Stimulated activated effector memory CD8-positive, alpha-beta T cell treated with anti-CD3 and anti-CD28 coated beads, Interleukin-12 subunit alpha, Interleukin-12 subunit beta, amount 100 ng/mL, for 72 hours (primary cell): ENCODE measurements around the gene ULK4.
A peak's percentile ranks its signal among the peaks of the same experiment; 100 is the strongest.
"Not testable (repeated sequence)": the region's sequence is repeated elsewhere in the genome, so short reads cannot be mapped to it uniquely, and the experiment has no call there.

Experiments used
- ATAC-seq: fragments of 150-1000 bp; cut with Tn5 transposase; 2 replicates; pipeline ENCODE4 v1.10.0; 2021
- DNase-seq, 2 donors: peaks; one replicate each; pipeline ENCODE4 v3.0.0; 2021 to 2022; ENCODE audit warnings: low spot score in 2 of 2
- H3K27ac Mint-ChIP-seq: one replicate; pipeline ENCODE4 v1.8.0; 2022; ENCODE audit warnings: mild to moderate bottlenecking, mixed read lengths
- H3K36me3 Mint-ChIP-seq: one replicate; pipeline ENCODE4 v1.8.0; 2022; ENCODE audit warnings: mild to moderate bottlenecking, mixed read lengths
- H3K4me1 Mint-ChIP-seq: one replicate; pipeline ENCODE4 v1.8.0; 2022; ENCODE audit warnings: mixed read lengths
- H3K4me3 Mint-ChIP-seq: one replicate; pipeline ENCODE4 v1.8.0; 2022; ENCODE audit warnings: mild to moderate bottlenecking, mixed read lengths
- H3K9me3 Mint-ChIP-seq: one replicate; pipeline ENCODE4 v1.8.0; 2022; ENCODE audit warnings: mixed read lengths

Gene ULK4

GRCh38 chr3:41709213-41709612, 252.7 kb downstream of the ULK4 start:
- H3K27ac Mint-ChIP-seq, H3K4me1 Mint-ChIP-seq, H3K9me3 Mint-ChIP-seq: not testable (repeated sequence)

DNA sequence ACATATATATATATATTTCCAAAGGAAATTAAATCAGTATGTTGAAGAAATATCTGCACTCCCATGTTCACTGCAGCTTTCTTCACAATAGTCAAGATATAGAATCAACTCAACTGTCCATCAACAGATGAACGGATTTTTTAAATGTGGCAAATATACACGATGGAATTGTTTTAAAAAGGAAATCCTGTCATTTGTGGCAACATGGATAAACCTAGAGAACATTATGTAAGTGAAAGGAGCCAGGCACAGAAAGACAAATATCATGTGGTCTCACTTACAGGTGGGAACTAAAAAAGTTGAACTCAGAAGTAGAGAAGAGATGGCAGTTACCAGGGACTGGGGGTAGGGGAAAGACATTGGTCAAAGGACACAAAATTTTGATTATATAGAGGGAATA, 253.7 kb downstream of the ULK4 start:
- Mint-ChIP-seq H3K36me3 (no peaks in the 10 kb centered on the region), H3K4me1 (no peaks in the 10 kb centered on the region), H3K27ac (no peak overlapping the region), H3K9me3 (no peaks in the 10 kb centered on the region), H3K4me3 (no peak overlapping the region)
- DNase-seq (no peak), ATAC-seq (no peak)

More at GRCh38 chr3:41709213-41709612, 252.7 kb downstream of the ULK4 start:
- not testable (repeated sequence) for H3K4me3 Mint-ChIP-seq, ATAC-seq, H3K36me3 Mint-ChIP-seq, DNase-seq

- H3K4me1 Mint-ChIP-seq = no peaks in the 10 kb centered on the region
- no peak overlapping the region for H3K4me3 Mint-ChIP-seq
- ATAC-seq = no peak
- H3K36me3 Mint-ChIP-seq = no peaks in the 10 kb centered on the region
- H3K27ac Mint-ChIP-seq = no peak overlapping the region
- H3K9me3 Mint-ChIP-seq = no peaks in the 10 kb centered on the region
- no peak for DNase-seq
These were observed 256.0 kb downstream of the ULK4 start for GRCh38 chr3:41705893-41706292.

DNA sequence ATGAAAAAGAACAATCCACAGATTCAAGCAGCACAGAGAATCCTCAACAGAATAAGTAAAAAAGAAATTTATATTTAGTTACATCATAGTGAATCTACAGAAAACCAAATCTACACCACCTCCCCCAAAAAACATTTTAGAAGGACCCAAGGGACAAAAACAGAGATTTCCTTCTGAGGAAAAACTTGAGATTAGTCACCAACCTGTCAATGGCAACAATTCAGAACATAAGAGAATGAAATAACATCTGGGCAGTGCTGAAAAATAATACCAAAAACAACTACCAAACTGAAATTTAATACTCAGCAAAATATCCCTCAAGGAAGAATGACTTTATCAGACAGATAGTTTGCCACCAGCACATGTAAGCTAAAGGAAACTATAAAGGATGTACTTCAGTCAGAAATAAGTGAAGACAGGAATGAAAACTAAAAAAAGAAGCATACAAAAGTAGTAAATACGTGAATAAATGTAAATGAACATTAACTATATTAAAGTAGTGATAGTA, 260.7 kb downstream of the ULK4 start:
- no peak for DNase-seq
- Mint-ChIP-seq H3K27ac (no peak overlapping the region), H3K4me1 (no peaks in the 10 kb centered on the region), H3K4me3 (no peak overlapping the region), H3K9me3 (no peaks in the 10 kb centered on the region), H3K36me3 (no peaks in the 10 kb centered on the region)
- ATAC-seq = no peak

- DNase-seq = no peak
- Mint-ChIP-seq H3K9me3 (no peaks in the 10 kb centered on the region), H3K4me3 (no peak overlapping the region), H3K36me3 (no peaks in the 10 kb centered on the region), H3K27ac (no peak overlapping the region), H3K4me1 (no peaks in the 10 kb centered on the region)
- ATAC-seq = no peak
These were observed 261.7 kb downstream of the ULK4 start for GRCh38 chr3:41700155-41700554.

DNA sequence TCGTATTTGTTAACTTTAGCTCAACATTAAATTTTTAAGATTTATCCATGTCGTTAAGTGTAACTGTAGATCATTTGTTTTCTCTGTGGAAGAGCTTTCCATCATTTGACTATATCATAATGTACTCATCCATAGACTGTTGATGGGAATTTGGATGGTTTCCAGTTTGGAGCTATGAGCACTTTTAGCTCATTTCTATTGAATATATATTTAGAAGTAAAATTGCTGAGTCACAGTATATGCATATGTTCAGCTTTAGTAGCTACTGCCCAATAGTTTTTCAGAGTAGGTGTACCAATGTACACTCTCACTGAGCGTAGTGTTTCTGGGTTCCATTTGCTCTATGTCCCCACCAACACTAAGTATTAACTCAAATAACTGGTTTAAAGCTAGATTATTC, 263.0 kb downstream of the ULK4 start:
- DNase-seq = no peak
- Mint-ChIP-seq H3K4me3 (no peak overlapping the region), H3K36me3 (no peaks in the 10 kb centered on the region), H3K27ac (no peak overlapping the region), H3K4me1 (no peaks in the 10 kb centered on the region), H3K9me3 (no peaks in the 10 kb centered on the region)
- ATAC-seq = no peak

GRCh38 chr3:41697702-41698101, 264.2 kb downstream of the ULK4 start:
- Mint-ChIP-seq H3K4me1 (no peaks in the 10 kb centered on the region), H3K9me3 (no peaks in the 10 kb centered on the region), H3K4me3 (no peak overlapping the region), H3K36me3 (no peaks in the 10 kb centered on the region), H3K27ac (no peak overlapping the region)
- no peak for DNase-seq
- ATAC-seq = no peak

- H3K27ac Mint-ChIP-seq, H3K4me1 Mint-ChIP-seq, H3K4me3 Mint-ChIP-seq, H3K9me3 Mint-ChIP-seq, H3K36me3 Mint-ChIP-seq, ATAC-seq: not testable (repeated sequence)
- peak in 1 of 2 donors; percentile 52 for DNase-seq
These were observed 266.1 kb downstream of the ULK4 start for GRCh38 chr3:41695806-41696205.

DNA sequence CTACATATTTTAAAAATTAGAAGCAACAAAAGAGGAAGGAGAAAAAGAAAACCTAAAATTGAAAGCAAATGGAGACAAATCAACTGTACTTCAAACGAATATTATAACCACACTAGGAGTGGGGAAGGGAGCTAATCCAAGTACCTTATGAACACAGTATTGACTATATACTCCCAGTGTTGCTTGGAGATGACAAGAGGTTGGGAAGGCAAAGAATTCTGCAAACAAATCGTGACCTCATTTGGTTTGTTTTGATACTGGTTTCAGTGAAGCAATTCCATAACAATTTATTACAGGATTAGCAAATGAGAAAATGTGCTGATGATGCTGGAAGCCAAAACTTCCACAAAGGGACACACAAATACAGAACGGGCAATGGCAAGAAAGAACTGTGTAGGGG, 268.1 kb downstream of the ULK4 start:
- no peak overlapping the region for H3K27ac Mint-ChIP-seq
- H3K9me3 Mint-ChIP-seq = no peaks in the 10 kb centered on the region
- DNase-seq = no peak
- no peaks in the 10 kb centered on the region for H3K4me1 Mint-ChIP-seq
- ATAC-seq = no peak
- H3K36me3 Mint-ChIP-seq = no peaks in the 10 kb centered on the region
- no peak overlapping the region for H3K4me3 Mint-ChIP-seq

GRCh38 chr3:41690766-41691563, 270.9 kb downstream of the ULK4 start:
- DNase-seq (no peak), ATAC-seq (no peak)
- Mint-ChIP-seq H3K9me3 (no peaks in the 10 kb centered on the region), H3K4me3 (no peak overlapping the region), H3K4me1 (no peaks in the 10 kb centered on the region), H3K27ac (no peak overlapping the region), H3K36me3 (no peaks in the 10 kb centered on the region)

- no peak overlapping the region for H3K4me3 Mint-ChIP-seq
These were observed 273.1 kb downstream of the ULK4 start for GRCh38 chr3:41688595-41689380.

GRCh38 chr3:41684797-41685735, 276.8 kb downstream of the ULK4 start:
- ATAC-seq (no peak), DNase-seq (no peak)
- no peaks in the 10 kb centered on the region for H3K9me3 Mint-ChIP-seq
- H3K4me1 Mint-ChIP-seq = no peaks in the 10 kb centered on the region
- H3K4me3 Mint-ChIP-seq = no peak overlapping the region
- no peaks in the 10 kb centered on the region for H3K36me3 Mint-ChIP-seq
- no peak overlapping the region for H3K27ac Mint-ChIP-seq

More at GRCh38 chr3:41688595-41689380, 273.1 kb downstream of the ULK4 start:
- DNase-seq (no peak), ATAC-seq (no peak)
- H3K27ac Mint-ChIP-seq = no peak overlapping the region
- no peaks in the 10 kb centered on the region for H3K36me3 Mint-ChIP-seq
- no peaks in the 10 kb centered on the region for H3K9me3 Mint-ChIP-seq
- no peaks in the 10 kb centered on the region for H3K4me1 Mint-ChIP-seq

DNA sequence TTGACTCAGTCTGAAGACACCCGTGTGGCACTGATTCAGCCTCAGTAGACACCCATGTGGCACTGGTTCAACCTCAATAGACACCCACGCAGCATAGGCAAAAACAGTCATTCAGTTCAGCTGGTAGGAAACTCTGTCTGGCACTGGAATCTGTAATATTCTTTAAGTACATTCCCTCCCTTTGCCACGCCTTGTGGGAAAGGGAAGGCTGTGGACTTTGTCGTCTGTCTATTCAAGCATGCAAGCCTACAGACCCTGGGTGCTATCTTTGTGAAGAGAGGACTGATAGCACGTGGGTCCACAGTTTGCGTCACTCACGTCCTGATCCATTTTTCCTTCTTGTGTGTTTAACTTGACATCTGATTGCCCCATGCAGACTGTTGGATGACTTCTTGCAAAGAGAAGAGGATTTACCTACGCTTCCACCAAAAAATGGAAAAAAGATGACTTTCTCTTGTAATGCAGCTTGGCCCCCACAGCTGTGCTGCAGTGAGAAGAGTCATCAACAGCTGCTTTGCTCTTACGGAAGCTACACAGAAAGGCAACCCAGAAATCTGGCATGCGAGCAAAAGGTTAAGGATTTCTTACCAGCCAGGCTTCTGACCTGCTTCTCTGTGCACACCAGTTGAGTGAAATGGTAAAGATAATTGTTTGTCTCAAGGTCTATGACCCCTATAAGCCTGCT, 278.1 kb downstream of the ULK4 start:
- no peaks in the 10 kb centered on the region for H3K9me3 Mint-ChIP-seq
- no peaks in the 10 kb centered on the region for H3K36me3 Mint-ChIP-seq
- ATAC-seq = no peak
- no peak overlapping the region for H3K4me3 Mint-ChIP-seq
- no peak for DNase-seq
- no peaks in the 10 kb centered on the region for H3K4me1 Mint-ChIP-seq
- H3K27ac Mint-ChIP-seq = no peak overlapping the region

DNA sequence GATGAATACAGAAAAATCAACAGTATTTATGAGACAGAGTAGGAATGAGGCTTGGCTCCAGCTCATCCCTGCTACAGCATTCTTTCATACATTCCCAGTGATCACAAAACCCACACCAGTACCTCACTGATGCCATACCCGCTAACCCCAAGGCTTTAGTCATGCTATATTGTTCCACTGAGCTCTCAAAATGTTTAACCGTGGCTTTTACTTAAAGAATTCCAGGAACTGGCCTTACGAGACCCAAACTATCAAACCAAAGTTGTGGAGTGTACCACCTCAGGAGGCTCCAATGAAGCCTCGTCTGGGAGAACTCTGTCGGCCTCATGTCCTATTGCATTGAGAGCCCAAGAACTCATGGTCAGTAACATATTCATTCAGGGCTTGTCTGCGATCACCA, 278.9 kb downstream of the ULK4 start:
- H3K27ac Mint-ChIP-seq = no peak overlapping the region
- ATAC-seq (no peak), DNase-seq (no peak)
- H3K9me3 Mint-ChIP-seq = no peaks in the 10 kb centered on the region
- H3K36me3 Mint-ChIP-seq = no peaks in the 10 kb centered on the region
- no peaks in the 10 kb centered on the region for H3K4me1 Mint-ChIP-seq
- no peak overlapping the region for H3K4me3 Mint-ChIP-seq
